GM23248 (cell line): Measurements from ENCODE around the gene MYLK.

Source experiments
- EZH2 ChIP-seq: fragments of 200-600 bp; sonication (generic); IDR thresholded peaks from 2 replicates; pipeline ENCODE4 v1.6.1; 2018; ENCODE audit warnings: antibody characterized with exemption, mild to moderate bottlenecking; ENCODE audit not compliant: insufficient read depth, poor library complexity, severe bottlenecking
- EZH2phosphoT487 ChIP-seq: fragments of 200-600 bp; sonication (generic); IDR thresholded peaks from 2 replicates; pipeline ENCODE4 v1.6.1; 2018; ENCODE audit warnings: antibody characterized with exemption, moderate library complexity, mild to moderate bottlenecking, low read depth; ENCODE audit not compliant: insufficient read depth

DNA sequence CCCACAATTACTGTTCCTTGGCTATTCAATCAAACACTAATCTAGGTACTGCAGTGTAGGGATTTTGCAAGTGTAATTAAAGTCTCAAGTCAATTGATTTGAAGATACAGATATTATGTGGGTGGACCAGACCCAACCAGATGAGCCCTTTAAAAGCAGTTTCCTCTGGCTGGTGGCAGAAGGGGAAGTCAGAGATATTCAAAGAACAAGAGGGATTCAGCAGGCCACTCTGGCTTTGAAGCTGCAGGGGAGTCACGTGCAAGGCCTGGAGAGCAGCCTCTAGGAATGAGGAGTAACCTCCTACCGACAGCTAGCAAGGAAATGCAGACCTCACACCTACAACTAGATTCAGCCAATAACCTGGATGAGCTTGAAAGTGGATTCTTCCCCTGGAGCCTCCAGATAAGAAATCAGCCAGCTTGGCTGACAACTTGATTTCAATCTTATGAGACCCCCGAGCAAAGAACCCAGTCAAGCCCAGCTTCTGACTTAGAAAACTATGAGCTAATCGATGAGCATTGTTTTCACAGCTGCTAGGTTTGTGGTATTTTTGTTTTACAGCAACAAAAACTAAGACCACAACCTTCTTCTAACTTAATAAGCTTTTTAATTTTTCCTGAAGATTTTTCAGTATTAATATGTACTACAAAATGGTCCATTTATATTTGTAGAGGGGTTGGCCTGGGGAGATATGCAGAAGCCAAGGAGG lies 312.7 kb downstream of the MYLK start:
- TF ChIP-seq EZH2phosphoT487 (no peak), EZH2 (no peak)
